Jurkat, Clone E6-1 (cell line): ENCODE measurements around the gene LSM6. TPM values are rescaled to one million over a fixed set of nuclear protein-coding genes. Genes with fewer than 3 reads are reported as not detected.

Experiments used
- DNase-seq: peaks from one replicate; pipeline ENCODE4 v3.0.0-alpha.2; 2011; ENCODE audit warnings: low read depth, low spot score
- H3K4me3 ChIP-seq: 2 replicates; pipeline ENCODE4 v1.5.1; 2011; ENCODE audit warnings: mild to moderate bottlenecking, low read length, control low read depth, moderate library complexity
- polyA plus RNA-seq: library from polyadenylated mRNA; unstranded; fragments of >200 nt; gene quantifications from one replicate; pipeline ENCODE4 v1.2.1, GENCODE V29; 2012; ENCODE audit warnings: missing spikeins; ENCODE audit not compliant: insufficient read length, insufficient read depth

The LSM6 gene
- 165 TPM for polyA plus RNA-seq

DNA sequence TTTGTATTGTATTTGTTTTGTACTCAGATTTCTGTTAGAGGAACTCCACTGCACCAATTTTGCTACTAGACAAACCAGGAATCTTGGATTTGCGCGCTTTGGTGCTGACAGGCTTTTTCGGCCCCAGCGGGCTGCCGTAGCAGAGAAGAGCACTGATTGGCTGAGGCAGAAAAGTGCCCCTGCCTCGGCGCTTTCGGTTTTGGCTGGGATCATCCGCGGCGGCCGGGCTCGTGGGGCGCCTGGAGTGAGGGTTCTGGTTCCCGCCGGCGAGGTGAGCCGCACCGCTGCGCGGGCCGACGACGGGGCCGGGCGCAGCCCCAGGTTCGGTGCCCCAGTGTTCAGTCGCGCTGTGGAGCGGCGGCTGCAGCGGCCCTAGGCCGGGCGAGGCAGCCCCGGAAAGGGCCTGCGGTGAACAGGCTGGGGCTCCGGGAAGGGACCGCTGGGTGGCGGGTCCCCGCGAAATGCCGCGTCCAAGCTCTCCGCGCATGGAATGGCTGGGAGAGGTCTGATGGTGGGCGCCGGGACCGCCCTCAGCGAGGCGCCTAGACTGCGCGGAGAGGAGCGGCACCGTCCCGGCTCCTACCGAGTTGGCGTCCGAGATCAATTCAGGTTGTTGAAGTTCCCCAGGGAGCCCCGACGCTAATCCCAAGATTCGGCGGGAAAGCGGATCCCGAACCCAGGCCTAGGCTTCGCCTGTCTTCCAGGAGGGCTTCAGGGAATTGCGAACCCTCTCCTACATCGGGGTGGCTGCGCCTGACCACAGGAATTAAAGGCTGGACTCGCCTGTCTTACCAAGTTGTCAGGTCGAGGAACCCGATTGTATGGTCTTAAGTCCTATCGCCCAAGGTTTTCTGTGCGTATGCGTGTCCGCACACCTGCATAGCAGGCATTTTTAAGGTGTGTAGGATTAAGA lies at the start of gene LSM6:
Gene LSM6, plus strand, starts transcription at position 178 of the 913 bp plus-strand sequence. CDS start 7,204 bp downstream, outside the sequence.
- H3K4me3 ChIP-seq: peak within 1 kb of the TSS; percentile 91
- DNase-seq: peak; percentile 72

DNA sequence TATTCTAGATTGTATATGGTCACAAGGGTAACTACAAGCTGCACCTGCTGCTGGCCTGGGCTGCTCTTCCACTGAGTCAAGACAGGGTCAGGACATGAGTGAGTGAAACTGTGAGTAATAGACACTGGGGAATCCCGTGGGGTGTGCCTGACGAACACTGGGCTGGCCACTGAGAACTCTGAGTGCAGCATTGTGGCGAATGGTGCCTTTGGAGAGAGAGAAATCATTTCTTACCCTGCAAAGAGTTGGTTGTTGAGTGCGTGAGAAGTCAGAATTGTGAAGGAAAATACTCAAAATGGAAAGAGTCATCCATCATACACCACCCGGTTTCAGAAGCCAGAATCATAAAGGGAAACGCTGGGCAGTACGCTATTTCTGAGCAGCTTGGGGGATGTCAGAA lies 43.1 kb upstream of the LSM6 start:
- DNase-seq: no peak
- H3K4me3 ChIP-seq: no peak overlapping the region

DNA sequence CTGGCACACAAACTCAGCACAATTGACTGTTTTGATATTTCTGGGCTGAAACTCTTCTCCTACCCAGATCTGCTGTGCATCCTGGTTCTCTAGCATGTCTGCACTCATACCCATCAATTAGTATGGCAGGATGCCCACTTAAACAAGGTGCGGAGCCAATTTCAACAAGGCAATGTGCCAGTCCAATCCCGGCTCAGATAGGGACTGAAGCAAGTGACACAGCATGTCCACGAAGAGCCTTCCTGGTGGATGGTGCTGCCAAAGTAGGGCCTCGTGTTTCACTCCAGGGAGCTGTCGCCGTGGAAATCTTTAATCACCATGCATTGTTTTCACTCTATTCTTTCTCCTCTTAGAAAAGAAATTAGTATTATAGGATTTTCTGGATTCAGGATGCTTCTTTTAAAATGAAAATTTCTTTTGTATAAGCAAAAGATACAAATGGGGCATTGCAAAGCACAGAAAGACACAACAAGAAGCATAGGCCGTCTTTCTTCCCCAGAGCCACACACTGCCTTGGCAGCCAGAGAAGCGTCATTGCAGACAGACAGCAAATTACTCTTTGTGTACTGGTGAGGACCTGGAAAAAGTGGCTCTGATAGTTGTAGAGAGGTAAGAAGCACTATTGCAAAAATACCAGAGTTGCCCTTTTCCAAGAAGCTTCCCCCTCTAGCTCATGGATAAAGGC lies 40.6 kb upstream of the LSM6 start:
- DNase-seq: no peak
- no peak overlapping the region for H3K4me3 ChIP-seq

DNA sequence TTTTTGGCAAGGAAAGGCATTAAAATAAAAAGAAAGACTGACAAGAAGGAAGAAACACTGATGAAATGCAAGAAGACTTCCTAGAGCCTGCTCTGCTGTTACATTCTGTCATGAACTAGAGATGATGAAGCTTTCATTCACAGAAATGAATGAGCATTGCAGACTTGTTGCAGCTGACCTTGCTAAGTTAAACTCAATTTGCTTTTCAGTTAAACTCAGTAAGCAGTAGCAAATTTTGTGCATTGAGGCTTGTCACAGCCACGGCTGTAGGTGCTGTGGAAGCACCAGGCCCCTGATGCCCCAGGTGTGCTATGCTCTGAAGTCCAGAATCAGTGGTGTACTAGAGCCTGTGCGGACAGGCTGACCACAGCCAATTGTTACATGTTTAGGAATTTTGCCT lies 39.6 kb upstream of the LSM6 start:
- no peak for DNase-seq
- H3K4me3 ChIP-seq: no peak overlapping the region

DNA sequence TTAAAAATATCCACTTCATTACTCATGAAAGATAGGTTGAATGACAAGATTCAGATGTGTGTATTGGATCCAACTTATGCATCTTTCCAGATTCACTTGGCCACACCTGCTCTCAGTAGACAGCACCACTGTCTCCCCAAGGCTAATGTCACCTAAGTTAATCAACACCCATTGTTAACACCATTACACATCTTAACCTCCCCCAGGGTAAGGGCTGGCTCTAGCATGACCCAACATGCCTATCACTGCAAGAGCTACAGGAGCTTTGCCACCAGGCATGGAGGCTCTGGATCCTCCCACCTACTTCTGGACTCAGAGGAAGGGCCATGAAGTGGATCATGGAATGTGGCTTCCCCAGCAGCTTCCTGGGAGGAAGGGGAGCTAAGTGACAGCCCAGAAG lies 32.8 kb upstream of the LSM6 start:
- DNase-seq: no peak
- no peak overlapping the region for H3K4me3 ChIP-seq

DNA sequence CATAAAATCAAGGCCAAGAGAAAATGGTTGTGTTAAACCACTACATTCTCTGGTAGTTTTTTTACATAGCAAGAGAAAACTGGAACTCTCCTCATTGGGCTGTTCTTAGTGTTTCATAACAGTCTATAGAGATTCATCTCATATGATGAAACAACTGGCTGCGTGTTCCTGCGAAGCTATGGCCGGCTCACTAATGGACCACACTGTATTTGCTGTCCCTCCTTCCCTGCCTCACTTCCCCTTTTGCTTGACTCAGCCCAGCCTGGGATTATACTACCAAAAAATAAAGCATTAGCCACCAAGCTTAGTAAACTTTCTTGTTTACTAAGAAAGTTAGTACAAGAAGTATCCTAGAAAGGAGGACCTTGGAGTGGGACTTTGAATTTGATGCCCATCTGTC lies 31.6 kb upstream of the LSM6 start:
- no peak for DNase-seq
- no peak overlapping the region for H3K4me3 ChIP-seq

DNA sequence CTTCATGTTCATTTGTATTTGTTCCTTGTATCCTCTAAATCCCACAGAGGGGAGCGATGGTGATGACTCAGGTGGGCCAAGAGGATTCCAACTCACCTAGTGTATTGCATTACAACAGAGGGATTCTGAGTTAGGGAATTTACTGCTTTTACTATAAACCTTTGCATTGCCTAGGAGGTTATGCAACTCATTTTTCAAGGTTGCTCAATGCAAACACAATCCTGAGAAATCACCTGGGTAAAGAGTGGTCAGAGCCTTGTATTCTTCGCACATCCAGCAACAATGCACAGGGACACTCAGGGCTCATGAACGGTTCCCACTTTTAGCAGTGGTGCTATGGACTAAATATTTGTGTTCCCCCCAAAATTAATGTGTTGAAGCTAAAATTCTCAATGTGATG lies 28.6 kb upstream of the LSM6 start:
- no peak for DNase-seq
- H3K4me3 ChIP-seq: no peak overlapping the region

DNA sequence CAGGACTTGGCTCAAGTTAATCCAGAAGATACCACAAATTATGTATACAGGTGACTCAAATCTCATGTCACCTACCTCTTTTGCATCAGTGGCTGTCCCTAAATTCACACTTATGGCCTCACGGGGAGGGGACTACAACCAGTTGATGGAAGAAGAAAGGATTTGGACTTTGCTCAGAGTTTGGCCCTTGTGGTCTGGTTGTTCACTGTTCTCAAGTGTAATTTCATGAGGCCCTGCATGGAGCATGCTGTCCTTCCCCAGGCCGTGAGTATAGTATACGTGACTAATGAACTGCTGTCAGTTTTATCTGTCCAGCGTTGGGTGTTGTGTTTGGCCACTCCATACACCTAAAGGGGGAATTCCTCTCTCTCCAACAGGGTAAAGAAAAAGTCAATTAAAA lies 27.5 kb upstream of the LSM6 start:
- DNase-seq: no peak
- H3K4me3 ChIP-seq: no peak overlapping the region

DNA sequence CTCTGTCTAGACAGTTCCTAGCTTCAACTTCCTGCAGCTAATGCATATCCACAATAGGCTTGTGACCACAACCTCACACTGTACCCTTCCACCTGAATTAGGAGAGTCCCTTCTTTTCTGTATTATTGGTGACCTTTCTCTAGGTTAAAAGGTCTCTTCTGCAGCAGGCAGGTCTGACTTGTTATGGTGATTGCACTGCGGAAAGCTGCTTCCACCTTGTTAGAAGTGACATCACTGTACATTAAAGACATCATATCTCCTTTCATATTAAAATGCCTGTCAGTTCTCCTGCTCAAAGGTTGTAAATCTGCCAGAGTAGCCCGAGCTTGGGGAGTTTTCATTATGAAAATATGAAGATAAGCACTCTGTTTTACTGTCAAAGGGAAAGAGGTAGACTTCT lies 21.5 kb upstream of the LSM6 start:
- no peak for DNase-seq
- no peak overlapping the region for H3K4me3 ChIP-seq

DNA sequence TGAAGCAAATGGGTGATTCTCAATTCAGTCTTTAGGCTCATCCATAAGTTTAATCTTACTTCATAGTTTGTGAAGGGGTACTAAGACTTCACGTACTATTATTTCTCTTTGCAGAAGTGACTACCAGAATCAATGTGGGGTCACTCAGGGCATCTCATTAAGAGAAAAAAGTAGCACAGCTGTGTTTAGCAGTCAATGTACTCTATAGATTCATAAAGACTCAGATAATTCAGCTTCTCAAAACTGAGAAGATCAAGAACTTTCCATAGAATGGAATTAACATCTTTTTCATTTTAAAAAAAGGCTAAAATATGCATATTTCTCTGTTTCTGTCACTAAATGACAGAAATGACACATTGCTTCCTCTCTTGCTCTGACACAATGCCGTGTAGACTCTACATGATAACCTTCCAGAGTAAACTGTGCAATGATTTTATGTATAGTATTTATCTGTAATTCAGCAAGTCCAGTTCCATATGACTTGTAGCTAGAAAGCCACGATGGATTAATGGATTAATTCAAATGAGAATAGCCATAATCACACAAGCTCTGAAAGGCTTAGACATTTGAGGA lies 20.3 kb upstream of the LSM6 start:
- no peak for DNase-seq
- no peak overlapping the region for H3K4me3 ChIP-seq

DNA sequence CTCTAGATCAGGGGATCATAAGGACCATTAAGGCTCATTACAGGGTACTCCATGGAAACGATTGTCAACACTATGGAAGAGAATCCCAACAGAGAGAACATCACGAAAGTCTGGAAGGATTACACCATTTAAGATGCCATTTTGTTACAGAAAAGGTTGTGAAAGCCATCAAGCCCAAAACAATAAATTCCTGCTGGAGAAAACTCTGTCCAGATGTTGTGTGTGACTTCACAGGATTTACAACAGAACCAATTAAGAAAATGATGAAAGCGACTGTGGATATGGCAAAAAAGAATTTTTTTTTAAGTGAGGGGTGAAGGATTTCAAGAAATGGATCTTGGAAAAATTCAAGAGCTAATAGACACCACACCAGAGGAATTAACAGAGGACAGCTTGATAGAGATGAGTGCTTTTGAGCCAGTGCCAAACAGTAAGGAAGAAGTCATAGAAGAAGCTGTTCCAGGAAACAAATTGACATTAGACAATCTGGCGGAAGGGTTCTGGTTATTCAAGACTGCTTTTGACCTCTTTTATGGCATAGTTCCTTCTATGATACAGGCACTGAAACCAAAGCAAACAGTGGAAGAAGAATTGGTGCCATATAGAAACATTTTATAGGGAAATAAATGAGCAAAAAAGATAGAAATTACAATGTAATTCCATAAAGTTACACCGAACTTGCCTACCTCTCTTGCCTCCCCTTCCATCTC lies 17.3 kb upstream of the LSM6 start:
- no peak overlapping the region for H3K4me3 ChIP-seq
- DNase-seq: no peak

DNA sequence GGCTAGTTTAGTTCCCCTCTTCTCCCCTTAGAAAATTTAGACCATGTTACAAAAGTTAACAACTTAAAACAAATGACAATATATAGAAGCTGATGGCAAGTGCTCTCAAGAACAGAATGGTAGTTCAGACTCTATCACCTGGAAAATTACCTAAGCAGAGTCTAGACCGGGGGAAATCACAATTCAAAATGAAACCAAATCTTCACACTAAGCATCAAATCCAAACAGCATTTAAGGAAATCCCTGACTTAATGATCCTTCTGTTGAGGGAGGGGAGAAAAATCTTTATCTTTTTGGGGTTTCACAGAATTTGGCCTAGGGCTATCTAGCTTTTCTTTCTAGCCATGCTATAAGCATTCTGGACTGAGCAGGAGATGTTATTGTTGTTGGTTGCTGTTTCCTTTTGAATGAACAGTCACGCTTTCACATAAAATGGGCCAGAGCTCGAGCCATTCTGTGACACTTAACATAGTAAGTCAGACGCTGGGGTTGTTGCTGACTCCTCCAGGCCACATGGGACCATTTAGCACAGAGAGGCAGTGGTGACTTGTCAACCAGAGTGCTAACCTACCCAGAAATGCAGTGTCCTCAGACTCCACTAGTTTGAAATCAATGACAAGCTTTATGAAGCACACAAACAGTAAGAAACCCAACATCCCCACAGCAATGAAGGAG lies 16.0 kb upstream of the LSM6 start:
- H3K4me3 ChIP-seq: no peak overlapping the region
- DNase-seq: no peak

DNA sequence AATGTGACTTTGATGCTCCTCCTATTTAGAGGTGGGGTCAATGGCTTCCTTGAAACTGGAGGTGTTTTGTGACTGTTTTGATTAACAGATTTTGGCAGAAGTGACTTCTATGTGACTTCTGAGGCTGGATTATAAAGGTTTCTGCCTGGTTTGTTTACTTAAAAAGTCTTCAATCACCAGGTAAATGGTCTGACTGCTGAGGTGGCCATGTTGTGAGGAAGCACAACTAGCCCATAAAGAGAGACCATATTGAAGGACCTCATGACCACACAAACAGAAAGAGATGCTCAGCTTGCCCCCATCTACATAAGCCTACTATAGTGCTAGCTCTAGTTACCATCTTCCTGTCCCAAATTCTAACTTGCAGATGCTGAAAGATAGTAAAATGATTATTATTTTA lies 14.3 kb upstream of the LSM6 start:
- DNase-seq: no peak

DNA sequence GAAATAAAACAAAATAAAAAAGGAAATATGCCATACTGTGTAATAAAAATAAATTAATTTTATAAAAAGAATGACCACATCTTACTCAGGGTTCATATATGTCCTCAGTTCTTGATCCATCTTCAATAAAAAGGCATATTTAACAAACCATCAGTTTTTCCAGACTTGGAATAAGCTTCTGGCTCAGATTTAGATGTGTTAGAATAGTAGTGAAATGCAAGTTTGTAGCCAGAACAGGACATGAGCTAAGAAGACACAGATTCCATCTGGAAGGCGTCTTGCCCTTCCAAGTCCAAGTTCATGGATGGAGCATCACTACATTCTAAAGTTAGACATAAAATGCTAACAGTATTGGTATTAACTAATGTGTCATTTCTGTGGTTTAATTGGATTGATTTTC lies 10.3 kb upstream of the LSM6 start:
- no peak overlapping the region for H3K4me3 ChIP-seq
- no peak for DNase-seq

More for the DNA sequence above, 14.3 kb upstream of the LSM6 start:
- H3K4me3 ChIP-seq: no peak overlapping the region

DNA sequence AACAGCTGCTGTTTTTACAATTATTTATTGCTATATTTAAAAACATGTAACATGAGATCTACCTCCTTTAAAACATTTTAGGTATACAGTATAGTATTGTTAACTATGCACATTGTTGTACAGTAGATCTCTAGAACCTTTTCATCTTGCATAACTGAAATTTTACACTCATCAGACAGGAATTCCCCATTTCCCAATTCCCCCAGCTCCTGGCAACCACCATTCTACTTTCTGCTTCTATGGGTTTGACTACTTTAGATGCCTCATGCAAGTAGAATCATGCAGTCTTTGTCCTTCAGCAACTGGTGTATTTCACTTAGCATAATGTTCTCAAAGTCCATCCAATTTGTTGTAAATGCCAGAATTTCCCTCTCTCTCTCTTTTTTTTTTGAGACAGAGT lies 9.7 kb upstream of the LSM6 start:
- no peak overlapping the region for H3K4me3 ChIP-seq
- DNase-seq: no peak

DNA sequence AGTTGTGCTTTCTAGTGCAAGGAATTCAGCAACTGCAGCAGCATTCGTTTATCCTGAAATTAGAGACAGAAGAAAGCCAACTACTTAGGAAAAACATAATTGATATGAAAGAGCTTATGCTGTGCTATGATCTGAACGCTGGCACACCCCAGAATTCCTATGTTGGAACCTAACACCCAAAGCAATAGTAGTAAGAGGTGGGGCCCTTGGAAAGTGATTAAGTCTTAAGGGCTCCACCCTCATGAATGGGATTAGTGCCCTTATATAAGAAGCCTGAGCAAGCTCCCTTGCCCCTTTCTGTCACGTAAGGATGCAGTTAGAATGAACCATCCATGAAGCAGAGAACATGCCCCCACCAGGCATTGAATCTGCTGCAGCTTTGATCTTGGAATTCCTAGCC lies 5.4 kb upstream of the LSM6 start:
- DNase-seq: no peak
- no peak overlapping the region for H3K4me3 ChIP-seq

DNA sequence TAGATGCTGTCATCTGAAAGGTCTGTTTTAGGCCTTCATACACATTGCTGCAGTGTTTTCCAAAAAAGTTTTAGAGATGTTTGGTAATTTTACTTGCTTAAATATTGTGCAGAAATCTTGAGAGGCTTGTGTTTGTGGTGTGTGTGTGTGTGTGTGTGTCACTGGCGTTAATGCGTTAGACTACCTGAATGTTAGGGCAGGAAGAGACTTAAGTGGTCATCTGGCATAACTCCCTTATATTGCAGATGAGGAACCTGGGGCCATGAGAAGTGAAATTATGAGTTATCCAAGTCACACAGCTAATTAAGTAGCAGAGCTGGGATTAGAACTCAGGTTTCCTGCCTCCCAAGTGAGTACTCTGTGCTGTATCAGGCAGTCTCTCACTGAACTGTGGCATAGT lies 1.4 kb downstream of the LSM6 start:
- peak overlapping the region; percentile 91 for H3K4me3 ChIP-seq
- DNase-seq: no peak

DNA sequence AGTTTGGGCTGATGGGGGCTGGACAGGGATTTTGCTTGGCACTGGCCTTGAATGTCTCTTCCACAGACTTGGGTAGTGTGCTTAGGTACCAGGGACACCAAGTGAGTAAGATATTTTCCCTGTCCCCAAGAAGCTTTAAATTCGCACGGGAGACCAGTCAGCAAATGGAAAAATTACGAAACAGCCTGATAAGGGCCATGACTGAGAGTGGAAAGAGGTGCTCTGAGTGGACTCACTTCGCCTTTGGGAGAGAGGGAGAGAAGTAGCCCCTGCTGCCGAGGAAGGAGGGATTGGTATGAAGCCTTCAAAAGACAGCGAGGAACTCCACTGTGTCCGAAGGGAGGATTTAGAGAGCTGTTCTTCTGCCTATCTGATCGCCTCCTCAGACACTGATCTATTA lies 2.6 kb downstream of the LSM6 start:
- no peak overlapping the region for H3K4me3 ChIP-seq
- DNase-seq: no peak

DNA sequence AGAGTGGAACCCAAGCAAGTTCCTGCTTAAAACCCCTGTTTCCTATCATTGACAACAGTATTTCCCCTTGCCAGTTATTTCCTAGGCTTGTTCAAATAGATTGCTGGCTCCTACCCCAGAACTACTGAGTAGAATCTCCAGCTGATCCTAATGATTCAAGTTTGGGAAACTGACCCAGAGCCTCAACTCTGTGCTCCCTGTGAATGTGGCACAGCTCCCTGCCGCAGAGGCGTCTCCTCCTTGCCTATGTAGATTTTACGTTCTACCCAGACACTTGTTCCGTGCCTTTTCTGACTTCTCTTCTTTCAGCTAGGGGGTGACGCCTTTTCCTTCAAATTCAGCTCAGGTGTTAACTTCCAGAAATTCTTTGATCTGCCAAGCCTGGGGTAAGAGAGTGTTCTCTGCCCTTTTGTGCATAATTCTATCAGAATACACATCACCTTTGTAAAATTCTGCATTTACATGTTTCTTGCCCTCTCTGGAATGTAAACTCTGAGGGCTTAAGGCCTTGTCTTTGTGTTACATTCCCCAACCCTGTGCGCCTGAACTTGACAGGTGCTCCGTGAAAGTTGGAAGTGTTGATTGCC lies 4.4 kb downstream of the LSM6 start:
- DNase-seq: no peak
- H3K4me3 ChIP-seq: no peak overlapping the region
